Measurements from ENCODE around the gene IFNA1. TPM values are rescaled to one million over a fixed set of nuclear protein-coding genes. Genes with fewer than 3 reads are reported as not detected.
"Not testable (repeated sequence)": the region's sequence is repeated elsewhere in the genome, so short reads cannot be mapped to it uniquely, and the experiment has no call there.

IFNA1 gene
- total RNA-seq, 4 donors from 2014 or later = not detected

GRCh38 chr9:21429191-21429590, 11.0 kb upstream of the IFNA1 start:
- Histone ChIP-seq H3K4me3 (no peak overlapping the region), H3K9me3 (no peaks in the 10 kb centered on the region), H3K4me1 (no peaks in the 10 kb centered on the region), H3K36me3 (no peaks in the 10 kb centered on the region), H3K27ac (no peak overlapping the region), H3K27me3 (no peaks in the 10 kb centered on the region)
- no peak for TF ChIP-seq CTCF (IDR thresholded peaks at IDR 0.05)
- TF ChIP-seq POLR2A (IDR thresholded peaks at IDR 0.05) = no peak
- TF ChIP-seq EP300 (IDR thresholded peaks at IDR 0.05) = no peak
- 51 to 56% methylated on average over 2 of the region's 2 CpGs for WGBS, 2 donors
- DNase-seq (ENCODE audit: low spot score in 2 of 2) = no peak

- Histone ChIP-seq H3K4me1 (no peaks in the 10 kb centered on the region), H3K27me3 (no peaks in the 10 kb centered on the region), H3K27ac (no peak overlapping the region), H3K4me3 (no peak overlapping the region), H3K9me3 (no peaks in the 10 kb centered on the region), H3K36me3 (no peaks in the 10 kb centered on the region)
- TF ChIP-seq CTCF (IDR thresholded peaks at IDR 0.05) (no peak), EP300 (IDR thresholded peaks at IDR 0.05) (no peak), POLR2A (IDR thresholded peaks at IDR 0.05) (no peak)
- 63 to 65% methylated on average over 2 of the region's 2 CpGs for WGBS, 2 donors
- no peak for DNase-seq (ENCODE audit: low spot score in 2 of 2)
Observed at GRCh38 chr9:21432672-21433425, 7.4 kb upstream of the IFNA1 start.

- Histone ChIP-seq H3K4me3 (no peak overlapping the region), H3K9me3 (no peaks in the 10 kb centered on the region), H3K36me3 (no peaks in the 10 kb centered on the region), H3K27ac (no peak overlapping the region), H3K4me1 (no peaks in the 10 kb centered on the region), H3K27me3 (no peaks in the 10 kb centered on the region)
- TF ChIP-seq POLR2A (IDR thresholded peaks at IDR 0.05) (no peak), CTCF (IDR thresholded peaks at IDR 0.05) (peak in 4 of 5 experiments; percentile 31 to 48 (median 41))
- WGBS, 2 donors = 28 to 32% methylated on average over 9 of the region's 9 CpGs
- DNase-seq (ENCODE audit: low spot score in 2 of 2) = peak in 1 of 2 donors; percentile 50
Observed at GRCh38 chr9:21434202-21435014, 5.8 kb upstream of the IFNA1 start.

DNA sequence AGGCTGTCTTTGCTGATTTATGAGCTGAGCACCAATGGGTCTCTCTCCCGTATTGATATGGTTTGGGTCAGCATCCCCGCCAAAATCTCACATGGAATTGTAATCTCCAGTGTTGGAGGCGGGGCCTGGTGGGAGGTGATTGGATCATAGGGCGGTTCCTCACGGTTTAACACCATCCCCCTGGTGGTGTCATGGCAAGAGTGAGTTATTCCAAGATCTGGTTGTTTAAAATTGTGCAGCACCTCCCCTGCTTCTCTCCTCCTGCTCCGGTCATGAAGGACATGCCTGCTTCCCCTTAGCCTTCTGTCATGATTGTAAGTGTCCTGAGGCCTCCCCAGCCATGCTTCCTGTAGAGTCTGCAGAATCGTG, 5.2 kb upstream of the IFNA1 start:
- H3K9me3 ChIP-seq; H3K36me3 ChIP-seq; DNase-seq (ENCODE audit: low spot score in 2 of 2); H3K4me1 ChIP-seq; H3K4me3 ChIP-seq; H3K27ac ChIP-seq; H3K27me3 ChIP-seq: not testable (repeated sequence)
- WGBS, 2 donors = 74 to 76% methylated on average over 7 of the region's 7 CpGs

DNA sequence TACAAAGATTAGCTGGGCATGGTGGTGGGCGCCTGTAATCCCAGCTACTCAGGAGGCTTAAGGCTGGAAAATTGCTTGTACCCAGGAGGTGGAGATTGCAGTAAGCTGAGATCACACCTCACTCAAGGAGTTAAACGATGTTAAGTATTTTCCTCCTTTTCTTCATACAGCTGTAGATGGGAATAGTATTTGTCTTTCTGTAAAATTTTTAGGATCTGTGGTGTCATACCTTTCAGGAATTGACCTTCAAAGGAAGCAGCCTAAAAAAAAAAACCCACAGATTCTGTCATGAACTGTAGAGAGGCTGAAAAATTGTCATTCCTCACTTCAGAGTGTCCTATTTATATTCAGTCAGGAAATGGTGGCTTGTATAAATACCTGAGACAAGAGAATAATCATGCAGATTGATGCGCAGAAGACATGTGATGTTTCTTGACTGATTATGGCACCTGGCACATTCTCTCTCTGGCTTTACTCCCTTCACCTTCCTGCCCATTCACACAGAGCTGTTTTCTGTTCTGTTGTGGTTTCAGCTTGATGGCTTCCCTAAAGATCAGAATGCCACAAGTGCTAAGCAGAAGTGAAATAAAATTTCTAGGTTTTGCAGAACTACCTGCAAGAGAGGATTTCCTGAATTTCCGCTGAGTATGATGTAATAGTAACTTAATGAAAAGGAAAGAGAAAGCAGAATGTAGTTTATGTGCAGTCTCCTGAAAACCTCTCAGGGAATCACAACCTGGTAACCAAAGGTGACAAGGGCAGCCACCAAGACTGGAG, 3.8 kb downstream of the IFNA1 start:
- no peak for TF ChIP-seq POLR2A (IDR thresholded peaks at IDR 0.05)
- DNase-seq (ENCODE audit: low spot score in 2 of 2) = no peak
- 83 to 84% methylated on average over 4 of the region's 4 CpGs for WGBS, 2 donors
- Histone ChIP-seq H3K27me3 (no peaks in the 10 kb centered on the region), H3K36me3 (no peaks in the 10 kb centered on the region), H3K4me1 (no peaks in the 10 kb centered on the region), H3K27ac (no peak overlapping the region), H3K9me3 (peaks cover 0 to 14% (median 2%) of the 10 kb centered on the region in 4 donors), H3K4me3 (no peak overlapping the region)

GRCh38 chr9:21449312-21449711, 9.1 kb downstream of the IFNA1 start:
- not testable (repeated sequence) for H3K36me3 ChIP-seq; DNase-seq (ENCODE audit: low spot score in 2 of 2)
- 81 to 85% methylated on average over 5 of the region's 5 CpGs for WGBS, 2 donors

More at GRCh38 chr9:21449312-21449711, 9.1 kb downstream of the IFNA1 start:
- H3K27ac ChIP-seq, H3K4me3 ChIP-seq, H3K9me3 ChIP-seq, H3K27me3 ChIP-seq, H3K4me1 ChIP-seq: not testable (repeated sequence)

Measured in tibial nerve (tissue), 4 donors.